HL-60 (cell line): ENCODE measurements around the gene CTRB2.

ENCODE experiments used
- DNase-seq, 2 experiments: peaks; one replicate each; pipeline ENCODE4 v3.0.0-alpha.2; 2010 to 2020; ENCODE audit warnings: low read depth in 1 of 2, low spot score in 1 of 2
- H3K27ac ChIP-seq: fragments of 250-450 bp; sonication (Bioruptor Pico); replicated peaks from 2 replicates; pipeline ENCODE4 v1.5.1; 2020; ENCODE audit warnings: mild to moderate bottlenecking, moderate library complexity
- H3K27me3 ChIP-seq: fragments of 250-450 bp; sonication (Bioruptor Pico); 2 replicates; pipeline ENCODE4 v1.5.1; 2021; ENCODE audit warnings: mild to moderate bottlenecking, moderate library complexity; ENCODE audit not compliant: insufficient read depth, poor library complexity, severe bottlenecking
- H3K4me3 ChIP-seq: replicated peaks from 2 replicates; pipeline ENCODE4 v1.5.1; 2011; ENCODE audit warnings: mild to moderate bottlenecking, control low read depth, low read length; ENCODE audit not compliant: insufficient read depth
- CTCF ChIP-seq: IDR thresholded peaks from one replicate; pipeline ENCODE4 v1.5.1; 2011; ENCODE audit warnings: low read length, control low read depth, inconsistent platforms; ENCODE audit not compliant: insufficient read depth
- GABPA ChIP-seq: IDR thresholded peaks from 2 replicates; pipeline ENCODE4 v1.6.1; 2012; ENCODE audit warnings: low read depth
- POLR2AphosphoS5 ChIP-seq: IDR thresholded peaks from 2 replicates; pipeline ENCODE4 v1.6.1; 2012; ENCODE audit warnings: low read depth
- REST ChIP-seq: IDR thresholded peaks from 2 replicates; pipeline ENCODE4 v1.6.1; 2012; ENCODE audit warnings: low read depth; ENCODE audit not compliant: insufficient replicate concordance
- SPI1 ChIP-seq: IDR thresholded peaks from 2 replicates; pipeline ENCODE4 v1.6.1; 2012; ENCODE audit warnings: low read depth, mild to moderate bottlenecking, borderline replicate concordance

Gene CTRB2

GRCh38 chr16:75236736-75237397, 29.9 kb upstream of the CTRB2 start:
- DNase-seq: no peak
- Histone ChIP-seq H3K27me3 (peaks cover 19% of the 10 kb centered on the region), H3K4me3 (no peak overlapping the region), H3K27ac (no peak overlapping the region)
- TF ChIP-seq POLR2AphosphoS5 (no peak), CTCF (no peak), SPI1 (no peak), REST (no peak), GABPA (no peak)

GRCh38 chr16:75236232-75236631, 29.3 kb upstream of the CTRB2 start:
- H3K4me3 ChIP-seq: no peak overlapping the region
- no peak for DNase-seq
- H3K27ac ChIP-seq: no peak overlapping the region
- peaks cover 22% of the 10 kb centered on the region for H3K27me3 ChIP-seq
- TF ChIP-seq SPI1 (no peak), CTCF (no peak), GABPA (no peak), POLR2AphosphoS5 (no peak), REST (no peak)

GRCh38 chr16:75235721-75236193, 28.8 kb upstream of the CTRB2 start:
- no peak overlapping the region for H3K27ac ChIP-seq
- DNase-seq: no peak
- no peak overlapping the region for H3K4me3 ChIP-seq
- TF ChIP-seq CTCF: no peak
- no peak for TF ChIP-seq REST
- TF ChIP-seq GABPA: no peak
- TF ChIP-seq SPI1: no peak
- TF ChIP-seq POLR2AphosphoS5: no peak
- H3K27me3 ChIP-seq: peaks cover 23% of the 10 kb centered on the region
